Measurements from ENCODE around the gene STRN3. TPM values are rescaled to one million over a fixed set of nuclear protein-coding genes. Genes with fewer than 3 reads are reported as not detected.

STRN3 gene
- total and polyA plus RNA-seq, 10 of the 15 experiments (the other 5 are each of a cell fraction or from before 2014, with no cell fraction given), result 7.8 to 27.9 (median 14.1) TPM

DNA sequence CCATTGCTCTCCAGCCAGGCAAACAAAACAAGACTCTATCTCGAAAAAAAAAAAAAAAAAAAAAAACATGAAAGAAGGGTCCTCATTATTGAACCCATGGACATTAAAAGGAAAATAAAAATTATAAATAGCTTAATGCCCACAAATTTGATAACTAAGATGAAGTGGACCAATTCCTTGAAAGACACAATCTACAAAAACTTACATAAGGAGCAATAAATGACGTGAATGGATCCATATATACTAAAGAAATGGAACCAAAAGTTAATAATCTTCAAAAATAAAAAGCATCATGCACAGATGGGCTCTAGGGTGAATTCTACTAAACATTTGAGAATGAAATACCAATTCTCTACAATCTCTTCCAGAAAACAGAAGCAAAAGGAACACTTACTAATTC is 48.4 kb downstream of the STRN3 start:
- H2AFZ ChIP-seq (ENCODE audit: control insufficient read depth, low read depth, low read length), result no peak overlapping the region
- TF ChIP-seq FOXK2 (IDR thresholded peaks at IDR 0.05) (no peak), RAD51 (IDR thresholded peaks at IDR 0.05) (no peak), HDGF (IDR thresholded peaks at IDR 0.05) (no peak), MTA3 (IDR thresholded peaks at IDR 0.05; ENCODE audit: borderline replicate concordance, low read length) (no peak), ZNF217 (IDR thresholded peaks at IDR 0.05) (no peak)
- H3K4me3 ChIP-seq, result no peak overlapping the region
- ChIA-PET CTCF (interaction anchor here (0.9 to 8.1 kb wide), 6 partner anchors 9 to 187 kb away, joined by 3 to 97 read pairs (median 4); no protein-coding TSS in a partner anchor), SMC1A (ENCODE audit: uncharacterized antibody, unreplicated experiment) (interaction anchor here (0.6 to 5.4 kb wide), 9 partner anchors 8 to 1160 kb away, joined by 3 to 34 read pairs (median 3); partner anchors contain the start of gene STRN3), POLR2A (interaction anchor here (0.7 to 1.1 kb wide), 3 partner anchors 13 to 94 kb away, joined by 3 to 4 read pairs (median 3); no protein-coding TSS in a partner anchor), RAD21 (ENCODE audit: unreplicated experiment) (interaction anchor here (0.9 to 5.1 kb wide), 5 partner anchors 15 to 105 kb away, joined by 3 to 41 read pairs (median 5); no protein-coding TSS in a partner anchor)
- intact Hi-C loops (cut with micrococcal nuclease; ENCODE audit: unreplicated experiment) (loop anchor here (10.0 kb wide), 1 partner anchor 377 kb away; no protein-coding TSS in a partner anchor), in situ Hi-C loops (cut with MboI) (no loop called here)
- no peak overlapping the region for H3K27ac ChIP-seq (ENCODE audit: control insufficient read depth, insufficient read depth)
- no peak for DNase-seq (ENCODE audit: low read depth, low spot score)
- H3K27me3 ChIP-seq (replicated peaks in 1 of 2; ENCODE audit: control insufficient read depth in 2 of 2, insufficient read depth in 2 of 2, low read length in 1 of 2), result no peaks in the 10 kb centered on the region
- FAIRE-seq, result no peak
- no peaks in the 10 kb centered on the region for H3K36me3 ChIP-seq (ENCODE audit: control insufficient read depth in 2 of 2, insufficient read depth in 2 of 2, low read length in 1 of 2)
- no peak overlapping the region for H3K4me2 ChIP-seq (ENCODE audit: control insufficient read depth, insufficient read depth)
- no peak for ATAC-seq
- 0 out of 2 replicates have a peak, but pooled peaks cover 3% of the 10 kb centered on the region for H3K4me1 ChIP-seq (ENCODE audit: control insufficient read depth, insufficient read depth, low read length)
- H3K9me3 ChIP-seq (replicated peaks; ENCODE audit: control insufficient read depth, insufficient read depth, low read length), result no peaks in the 10 kb centered on the region
- no peak overlapping the region for H3K9ac ChIP-seq (ENCODE audit: control insufficient read depth, insufficient read depth, low read length)
- H4K20me1 ChIP-seq (ENCODE audit: control insufficient read depth, insufficient read depth), result no peaks in the 10 kb centered on the region
- BruUV-seq (replicated peaks), result no TSS peak
- peaks cover 47% of the 10 kb centered on the region for H3K79me2 ChIP-seq (ENCODE audit: control insufficient read depth, insufficient read depth, low read length)
- WGBS (ENCODE audit: insufficient coverage, insufficient replicate concordance, low lambda C conversion rate, missing lambda C conversion rate), result 100% methylated on average over 2 of the region's 2 CpGs

DNA sequence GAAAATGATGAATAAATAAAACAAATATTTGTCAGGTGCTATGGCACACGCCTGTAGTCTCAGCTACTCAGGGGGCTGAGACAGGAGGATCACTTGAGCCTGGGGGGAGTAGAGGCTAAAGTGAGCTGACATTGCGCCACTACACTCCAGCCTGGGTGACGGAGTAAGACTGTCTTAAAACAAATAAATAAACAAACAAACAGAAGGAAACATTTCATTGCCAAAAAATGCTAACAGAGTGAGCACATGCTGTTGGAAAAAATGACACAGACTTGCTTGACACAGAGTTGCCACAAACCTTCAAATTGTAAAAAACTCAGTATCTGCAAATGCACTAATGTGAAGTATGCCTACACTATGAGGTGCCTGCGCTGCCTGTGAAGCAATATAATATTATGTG is 51.6 kb downstream of the STRN3 start:
- intact Hi-C loops (cut with micrococcal nuclease; ENCODE audit: unreplicated experiment), result loop anchor here (10.0 kb wide), 1 partner anchor 380 kb away; no protein-coding TSS in a partner anchor
- SMC1A ChIA-PET (ENCODE audit: uncharacterized antibody, unreplicated experiment), result interaction anchor here (5.4 kb wide), 1 partner anchor 109 kb away, joined by 34 read pairs; no protein-coding TSS in a partner anchor

More for the DNA sequence above, 51.6 kb downstream of the STRN3 start:
- no peak overlapping the region for H3K4me3 ChIP-seq
- no peak overlapping the region for H3K4me2 ChIP-seq (ENCODE audit: control insufficient read depth, insufficient read depth)
- H3K4me1 ChIP-seq (ENCODE audit: control insufficient read depth, insufficient read depth, low read length), result no peaks in the 10 kb centered on the region
- no peak for DNase-seq (ENCODE audit: low read depth, low spot score)
- BruUV-seq (replicated peaks), result no TSS peak
- H3K79me2 ChIP-seq (ENCODE audit: control insufficient read depth, insufficient read depth, low read length), result peaks cover 54% of the 10 kb centered on the region
- TF ChIP-seq RELA (IDR thresholded peaks at IDR 0.05; ENCODE audit: borderline replicate concordance, partially characterized antibody), result no peak
- TF ChIP-seq MEF2B (IDR thresholded peaks at IDR 0.05; ENCODE audit: partially characterized antibody, poor library complexity, severe bottlenecking), result no peak
- TF ChIP-seq, protein P1, sequence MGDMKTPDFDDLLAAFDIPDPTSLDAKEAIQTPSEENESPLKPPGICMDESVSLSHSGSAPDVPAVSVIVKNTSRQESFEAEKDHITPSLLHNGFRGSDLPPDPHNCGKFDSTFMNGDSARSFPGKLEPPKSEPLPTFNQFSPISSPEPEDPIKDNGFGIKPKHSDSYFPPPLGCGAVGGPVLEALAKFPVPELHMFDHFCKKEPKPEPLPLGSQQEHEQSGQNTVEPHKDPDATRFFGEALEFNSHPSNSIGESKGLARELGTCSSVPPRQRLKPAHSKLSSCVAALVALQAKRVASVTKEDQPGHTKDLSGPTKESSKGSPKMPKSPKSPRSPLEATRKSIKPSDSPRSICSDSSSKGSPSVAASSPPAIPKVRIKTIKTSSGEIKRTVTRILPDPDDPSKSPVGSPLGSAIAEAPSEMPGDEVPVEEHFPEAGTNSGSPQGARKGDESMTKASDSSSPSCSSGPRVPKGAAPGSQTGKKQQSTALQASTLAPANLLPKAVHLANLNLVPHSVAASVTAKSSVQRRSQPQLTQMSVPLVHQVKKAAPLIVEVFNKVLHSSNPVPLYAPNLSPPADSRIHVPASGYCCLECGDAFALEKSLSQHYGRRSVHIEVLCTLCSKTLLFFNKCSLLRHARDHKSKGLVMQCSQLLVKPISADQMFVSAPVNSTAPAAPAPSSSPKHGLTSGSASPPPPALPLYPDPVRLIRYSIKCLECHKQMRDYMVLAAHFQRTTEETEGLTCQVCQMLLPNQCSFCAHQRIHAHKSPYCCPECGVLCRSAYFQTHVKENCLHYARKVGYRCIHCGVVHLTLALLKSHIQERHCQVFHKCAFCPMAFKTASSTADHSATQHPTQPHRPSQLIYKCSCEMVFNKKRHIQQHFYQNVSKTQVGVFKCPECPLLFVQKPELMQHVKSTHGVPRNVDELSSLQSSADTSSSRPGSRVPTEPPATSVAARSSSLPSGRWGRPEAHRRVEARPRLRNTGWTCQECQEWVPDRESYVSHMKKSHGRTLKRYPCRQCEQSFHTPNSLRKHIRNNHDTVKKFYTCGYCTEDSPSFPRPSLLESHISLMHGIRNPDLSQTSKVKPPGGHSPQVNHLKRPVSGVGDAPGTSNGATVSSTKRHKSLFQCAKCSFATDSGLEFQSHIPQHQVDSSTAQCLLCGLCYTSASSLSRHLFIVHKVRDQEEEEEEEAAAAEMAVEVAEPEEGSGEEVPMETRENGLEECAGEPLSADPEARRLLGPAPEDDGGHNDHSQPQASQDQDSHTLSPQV (IDR thresholded peaks at IDR 0.05), result no peak
- no peak for TF ChIP-seq SMAD1 (IDR thresholded peaks at IDR 0.05; ENCODE audit: low read depth, partially characterized antibody)
- no peak for TF ChIP-seq HDAC2 (IDR thresholded peaks at IDR 0.05)
- TF ChIP-seq, protein P2, sequence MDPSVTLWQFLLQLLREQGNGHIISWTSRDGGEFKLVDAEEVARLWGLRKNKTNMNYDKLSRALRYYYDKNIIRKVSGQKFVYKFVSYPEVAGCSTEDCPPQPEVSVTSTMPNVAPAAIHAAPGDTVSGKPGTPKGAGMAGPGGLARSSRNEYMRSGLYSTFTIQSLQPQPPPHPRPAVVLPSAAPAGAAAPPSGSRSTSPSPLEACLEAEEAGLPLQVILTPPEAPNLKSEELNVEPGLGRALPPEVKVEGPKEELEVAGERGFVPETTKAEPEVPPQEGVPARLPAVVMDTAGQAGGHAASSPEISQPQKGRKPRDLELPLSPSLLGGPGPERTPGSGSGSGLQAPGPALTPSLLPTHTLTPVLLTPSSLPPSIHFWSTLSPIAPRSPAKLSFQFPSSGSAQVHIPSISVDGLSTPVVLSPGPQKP (IDR thresholded peaks at IDR 0.05; ENCODE audit: low read depth, low read length), result no peak
- no peak for TF ChIP-seq ZNF207 (IDR thresholded peaks at IDR 0.05; ENCODE audit: borderline replicate concordance)
- H4K20me1 ChIP-seq (ENCODE audit: control insufficient read depth, insufficient read depth), result no peaks in the 10 kb centered on the region
- H3K9me3 ChIP-seq (replicated peaks; ENCODE audit: control insufficient read depth, insufficient read depth, low read length), result no peaks in the 10 kb centered on the region
- ATAC-seq, result no peak
- WGBS (ENCODE audit: insufficient coverage, insufficient replicate concordance, low lambda C conversion rate, missing lambda C conversion rate), result 97% methylated on average over 4 of the region's 4 CpGs
- CTCF ChIA-PET, result no interaction called here
- no peaks in the 10 kb centered on the region for H3K36me3 ChIP-seq (ENCODE audit: control insufficient read depth in 2 of 2, insufficient read depth in 2 of 2, low read length in 1 of 2)
- H3K27me3 ChIP-seq (replicated peaks in 1 of 2; ENCODE audit: control insufficient read depth in 2 of 2, insufficient read depth in 2 of 2, low read length in 1 of 2), result no peaks in the 10 kb centered on the region
- in situ Hi-C loops (cut with MboI), result no loop called here
- POLR2A ChIA-PET, result no interaction called here
- no peak overlapping the region for H3K27ac ChIP-seq (ENCODE audit: control insufficient read depth, insufficient read depth)
- no peak overlapping the region for H3K9ac ChIP-seq (ENCODE audit: control insufficient read depth, insufficient read depth, low read length)
- RAD21 ChIA-PET (ENCODE audit: unreplicated experiment), result no interaction called here
- H2AFZ ChIP-seq (ENCODE audit: control insufficient read depth, low read depth, low read length), result no peak overlapping the region
- FAIRE-seq, result no peak
